GM21447 (cell line): ENCODE data around the gene DRAXIN.
"Not testable (repeated sequence)": the region's sequence is repeated elsewhere in the genome, so short reads cannot be mapped to it uniquely, and the experiment has no call there.

Experiments
- ATAC-seq: cut with Tn5 transposase; IDR thresholded peaks from one replicate; pipeline ENCODE4 v1.9.1; 2021; ENCODE audit not compliant: unreplicated experiment

DRAXIN gene

GRCh38 chr1:11691302-11691914, at the start of gene DRAXIN:
DRAXIN (plus strand) TSS chr1:11691710; CDS start chr1:11706259, 14,549 bp downstream.
- ATAC-seq, result no peak

GRCh38 chr1:11641776-11642305, 49.7 kb upstream of the DRAXIN start:
- ATAC-seq, result no peak

GRCh38 chr1:11642418-11643017, 49.0 kb upstream of the DRAXIN start:
- ATAC-seq, result not testable (repeated sequence)

GRCh38 chr1:11643782-11644181, 47.7 kb upstream of the DRAXIN start:
- no peak for ATAC-seq

- ATAC-seq, result no peak
Observed at GRCh38 chr1:11645270-11645669, 46.2 kb upstream of the DRAXIN start.

GRCh38 chr1:11645670-11646265, 45.7 kb upstream of the DRAXIN start:
- ATAC-seq, result no peak

GRCh38 chr1:11646317-11646716, 45.2 kb upstream of the DRAXIN start:
- no peak for ATAC-seq

- ATAC-seq, result no peak
Observed at GRCh38 chr1:11647333-11647732, 44.2 kb upstream of the DRAXIN start.

- no peak for ATAC-seq
Observed at GRCh38 chr1:11648039-11648438, 43.5 kb upstream of the DRAXIN start.

- ATAC-seq, result no peak
Observed at GRCh38 chr1:11648732-11649158, 42.8 kb upstream of the DRAXIN start.

- ATAC-seq, result no peak
Observed at GRCh38 chr1:11649237-11649623, 42.3 kb upstream of the DRAXIN start.

GRCh38 chr1:11649624-11650330, 41.7 kb upstream of the DRAXIN start:
- ATAC-seq, result no peak

GRCh38 chr1:11650331-11650991, 41.0 kb upstream of the DRAXIN start:
- no peak for ATAC-seq

GRCh38 chr1:11651017-11651416, 40.5 kb upstream of the DRAXIN start:
- no peak for ATAC-seq

- no peak for ATAC-seq
Observed at GRCh38 chr1:11652203-11652780, 39.2 kb upstream of the DRAXIN start.

GRCh38 chr1:11653101-11653860, 38.2 kb upstream of the DRAXIN start:
- no peak for ATAC-seq

- no peak for ATAC-seq
Observed at GRCh38 chr1:11653861-11654136, 37.7 kb upstream of the DRAXIN start.

- peak; percentile 61 for ATAC-seq
Observed at GRCh38 chr1:11654137-11654938, 37.2 kb upstream of the DRAXIN start, which contains the start of the genes FBXO2 and FBXO44. FBXO2 (minus strand) TSS chr1:11654429; CDS start chr1:11654340, 89 bp downstream. FBXO44 (plus strand) TSS chr1:11654877; CDS start chr1:11655836, 959 bp downstream.
